B cell (primary cell): ENCODE results near the gene ZNF729.

Experiments used
- CTCF ChIP-seq: fragments of 200-600 bp; IDR thresholded peaks from one replicate; pipeline ENCODE4 v1.8.0; 2022; ENCODE audit warnings: antibody characterized with exemption, mild to moderate bottlenecking
- EZH2 ChIP-seq: IDR thresholded peaks from 2 replicates; pipeline ENCODE4 v1.6.1; 2012; ENCODE audit warnings: borderline replicate concordance, low read depth, mild to moderate bottlenecking, moderate library complexity, low read length; ENCODE audit not compliant: insufficient read depth, poor library complexity, severe bottlenecking

GRCh38 chr19:22286151-22286810 is at the start of gene ZNF729:
- no peak for TF ChIP-seq CTCF
- TF ChIP-seq EZH2, result no peak
